GM23248 (cell line): ENCODE measurements around the gene GTF2H4. TPM values are rescaled to one million over a fixed set of nuclear protein-coding genes. Genes with fewer than 3 reads are reported as not detected.

Source experiments
- DNase-seq: peaks from one replicate; pipeline ENCODE4 v3.0.0-alpha.2; 2015
- H2AFZ ChIP-seq: fragments of 200-600 bp; sonication (generic); 2 replicates; pipeline ENCODE4 v1.6.1; 2016; ENCODE audit warnings: antibody characterized with exemption
- H3F3A ChIP-seq: fragments of 200-600 bp; sonication (generic); 2 replicates; pipeline ENCODE4 v1.6.1; 2016; ENCODE audit warnings: mild to moderate bottlenecking, antibody characterized with exemption, mixed run types; ENCODE audit not compliant: insufficient read depth
- H3K27ac ChIP-seq: fragments of 200-600 bp; sonication (generic); 2 replicates; pipeline ENCODE4 v1.5.1; 2016; ENCODE audit warnings: mild to moderate bottlenecking
- H3K27me3 ChIP-seq: fragments of 200-600 bp; sonication (generic); replicated peaks from 2 replicates; pipeline ENCODE4 v1.6.1; 2016; ENCODE audit warnings: mild to moderate bottlenecking; ENCODE audit not compliant: insufficient read depth
- H3K36me3 ChIP-seq: fragments of 200-600 bp; sonication (generic); 2 replicates; pipeline ENCODE4 v1.6.1; 2016; ENCODE audit warnings: low read depth, mild to moderate bottlenecking
- H3K4me1 ChIP-seq: fragments of 200-600 bp; sonication (generic); 2 replicates; pipeline ENCODE4 v1.6.1; 2016; ENCODE audit warnings: mild to moderate bottlenecking; ENCODE audit not compliant: insufficient read depth
- H3K4me2 ChIP-seq: fragments of 200-600 bp; sonication (generic); one replicate; pipeline ENCODE4 v1.6.1; 2016; ENCODE audit warnings: mild to moderate bottlenecking; ENCODE audit not compliant: unreplicated experiment
- H3K4me3 ChIP-seq: fragments of 200-600 bp; sonication (generic); 2 replicates; pipeline ENCODE4 v1.5.1; 2016; ENCODE audit warnings: mild to moderate bottlenecking
- H3K79me2 ChIP-seq: fragments of 200-600 bp; sonication (generic); 2 replicates; pipeline ENCODE4 v1.6.1; 2016; ENCODE audit warnings: mild to moderate bottlenecking; ENCODE audit not compliant: insufficient read depth
- H3K9ac ChIP-seq: fragments of 200-600 bp; sonication (generic); 2 replicates; pipeline ENCODE4 v1.6.1; 2016; ENCODE audit warnings: mild to moderate bottlenecking
- H3K9me2 ChIP-seq: fragments of 200-600 bp; sonication (generic); 2 replicates; pipeline ENCODE4 v1.6.1; 2016; ENCODE audit warnings: mixed run types, mild to moderate bottlenecking, moderate library complexity; ENCODE audit not compliant: insufficient read depth
- H3K9me3 ChIP-seq: fragments of 200-600 bp; sonication (generic); one replicate; pipeline ENCODE4 v1.6.1; 2017; ENCODE audit warnings: low read depth
- H4K20me1 ChIP-seq: fragments of 200-600 bp; sonication (generic); 2 replicates; pipeline ENCODE4 v1.6.0; 2016; ENCODE audit not compliant: insufficient read depth
- EZH2 ChIP-seq: fragments of 200-600 bp; sonication (generic); IDR thresholded peaks from 2 replicates; pipeline ENCODE4 v1.6.1; 2018; ENCODE audit warnings: antibody characterized with exemption, mild to moderate bottlenecking; ENCODE audit not compliant: insufficient read depth, poor library complexity, severe bottlenecking
- EZH2phosphoT487 ChIP-seq: fragments of 200-600 bp; sonication (generic); IDR thresholded peaks from 2 replicates; pipeline ENCODE4 v1.6.1; 2018; ENCODE audit warnings: antibody characterized with exemption, moderate library complexity, mild to moderate bottlenecking, low read depth; ENCODE audit not compliant: insufficient read depth
- WGBS, 2 experiments: methylation state at CpG; one replicate each; pipeline ENCODE4 v1.1.6; 2015 to 2017; ENCODE audit warnings: low lambda C conversion rate in 2 of 2, low coverage in 1 of 2; ENCODE audit errors: missing lambda C conversion rate in 2 of 2; 5-methylcytosine and 5-hydroxymethylcytosine counted together
- in situ Hi-C: fragments of 300-500 bp; cut with MboI; formaldehyde crosslinking; loops from 2 replicates; pipeline ENCODE4 v1.15.0; 2020
- polyA plus RNA-seq: library from polyadenylated mRNA; unstranded; fragments of >200 nt; fragmentation: Nextera tagmentation; extraction: Ambion mirVana; gene quantifications from 2 replicates; pipeline ENCODE4 v1.2.1, GENCODE V29; 2016
- total RNA-seq: library from RNA; depleted of rRNA; stranded (reverse); fragments of >200 nt; shearing (Covaris generic); gene quantifications from 2 replicates; pipeline ENCODE4 v1.2.3, GENCODE V29; 2014

Gene GTF2H4
- total and polyA plus RNA-seq, 2 experiments from 2014 or later = 5.3 to 21.7 TPM

DNA sequence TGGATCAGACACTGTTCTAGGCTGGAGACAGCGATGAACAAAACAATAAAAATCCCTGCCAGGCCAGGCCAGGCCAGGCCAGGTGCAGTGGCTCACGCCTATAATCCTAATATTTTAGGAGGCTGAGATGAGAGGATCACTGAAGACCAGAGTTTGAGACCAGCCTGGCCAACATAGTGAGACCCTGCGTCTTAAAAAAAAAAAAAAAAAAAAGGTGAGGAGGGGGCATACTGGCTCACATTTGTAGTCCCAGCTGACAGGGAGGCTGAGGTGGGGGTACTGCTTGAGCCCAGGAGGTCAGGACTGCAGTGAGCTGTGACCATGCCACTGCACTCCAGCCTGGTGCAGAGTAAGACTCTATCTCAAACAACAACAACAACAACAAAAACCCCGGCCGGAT, 37.3 kb downstream of the GTF2H4 start:
- Histone ChIP-seq H3K9me2 (no peaks in the 10 kb centered on the region), H4K20me1 (no peaks in the 10 kb centered on the region), H3K4me1 (no peaks in the 10 kb centered on the region; the same call in 1 of the 2 replicates), H2AFZ (no peak overlapping the region), H3K9me3 (no peaks in the 10 kb centered on the region), H3K79me2 (no peaks in the 10 kb centered on the region), H3K4me2 (no peak overlapping the region), H3K4me3 (no peak overlapping the region), H3K27ac (no peak overlapping the region), H3F3A (no peaks in the 10 kb centered on the region), H3K9ac (no peak overlapping the region), H3K36me3 (no peaks in the 10 kb centered on the region), H3K27me3 (peaks cover 34% of the 10 kb centered on the region)
- DNase-seq = no peak
- 79 to 84% methylated on average over 5 of the region's 5 CpGs for WGBS, 2 experiments
- in situ Hi-C loops = no loop called here
- no peak for TF ChIP-seq EZH2

DNA sequence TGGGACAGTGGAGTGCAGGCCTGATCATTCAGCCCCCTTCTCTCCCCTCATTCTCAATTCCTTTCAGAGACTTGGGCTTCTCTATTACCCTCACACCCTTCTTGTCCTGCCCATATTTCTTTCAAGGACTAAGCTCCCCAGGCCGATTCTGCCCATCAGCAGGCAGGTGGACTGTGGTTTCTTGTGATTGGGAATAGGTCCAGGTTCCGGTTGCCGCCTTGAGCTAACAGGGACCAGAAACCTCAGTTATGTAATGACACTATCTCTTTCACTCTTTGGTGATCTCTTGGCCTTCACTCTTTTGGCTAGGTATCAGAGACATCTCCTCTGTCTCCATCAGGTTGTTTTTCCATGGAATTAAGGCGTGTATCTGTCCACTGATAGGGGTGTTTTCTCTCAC, 39.2 kb downstream of the GTF2H4 start:
- Histone ChIP-seq H3K4me1 (no peaks in the 10 kb centered on the region; the same call in 1 of the 2 replicates), H3K27ac (no peak overlapping the region), H3K4me3 (no peak overlapping the region), H3K9ac (no peak overlapping the region), H3F3A (no peaks in the 10 kb centered on the region), H4K20me1 (no peaks in the 10 kb centered on the region), H3K27me3 (peaks cover 37% of the 10 kb centered on the region), H3K9me3 (no peaks in the 10 kb centered on the region), H3K4me2 (no peak overlapping the region), H2AFZ (no peak overlapping the region), H3K9me2 (no peaks in the 10 kb centered on the region), H3K79me2 (no peaks in the 10 kb centered on the region), H3K36me3 (no peaks in the 10 kb centered on the region)
- no peak for DNase-seq
- 55 to 63% methylated on average over 4 of the region's 4 CpGs for WGBS, 2 experiments
- TF ChIP-seq EZH2phosphoT487 (no peak), EZH2 (no peak)
- in situ Hi-C loops = no loop called here

DNA sequence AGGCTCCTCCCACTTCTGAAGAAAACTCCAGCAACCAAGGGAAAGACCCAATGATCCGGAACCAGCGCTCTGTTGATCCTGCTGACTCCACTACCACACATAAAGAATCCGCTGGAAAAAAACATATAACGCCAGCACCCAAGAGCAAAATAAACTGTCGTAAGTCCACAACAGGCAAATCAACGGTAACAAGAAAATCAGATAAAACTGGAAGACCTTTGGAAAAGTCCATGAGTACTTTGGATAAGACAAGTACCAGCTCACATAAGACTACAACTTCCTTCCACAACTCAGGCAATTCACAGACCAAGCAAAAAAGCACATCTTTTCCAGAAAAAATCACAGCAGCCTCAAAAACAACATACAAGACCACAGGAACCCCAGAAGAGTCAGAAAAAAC, 40.8 kb downstream of the GTF2H4 start:
- TF ChIP-seq EZH2 (no peak), EZH2phosphoT487 (no peak)
- H3K79me2 ChIP-seq = no peaks in the 10 kb centered on the region
- H3K9ac ChIP-seq = no peak overlapping the region
- H3K4me3 ChIP-seq = no peak overlapping the region
- in situ Hi-C loops = no loop called here
- no peaks in the 10 kb centered on the region for H3F3A ChIP-seq
- no peaks in the 10 kb centered on the region for H3K4me1 ChIP-seq
- no peaks in the 10 kb centered on the region for H3K36me3 ChIP-seq
- DNase-seq = no peak
- WGBS, 2 experiments = 80 to 82% methylated on average over 6 of the region's 6 CpGs
- H4K20me1 ChIP-seq = no peaks in the 10 kb centered on the region
- H3K27ac ChIP-seq = no peak overlapping the region
- H3K4me2 ChIP-seq = no peak overlapping the region
- H3K27me3 ChIP-seq = peaks cover 42% of the 10 kb centered on the region
- H3K9me3 ChIP-seq = no peaks in the 10 kb centered on the region
- no peaks in the 10 kb centered on the region for H3K9me2 ChIP-seq
- H2AFZ ChIP-seq = no peak overlapping the region

DNA sequence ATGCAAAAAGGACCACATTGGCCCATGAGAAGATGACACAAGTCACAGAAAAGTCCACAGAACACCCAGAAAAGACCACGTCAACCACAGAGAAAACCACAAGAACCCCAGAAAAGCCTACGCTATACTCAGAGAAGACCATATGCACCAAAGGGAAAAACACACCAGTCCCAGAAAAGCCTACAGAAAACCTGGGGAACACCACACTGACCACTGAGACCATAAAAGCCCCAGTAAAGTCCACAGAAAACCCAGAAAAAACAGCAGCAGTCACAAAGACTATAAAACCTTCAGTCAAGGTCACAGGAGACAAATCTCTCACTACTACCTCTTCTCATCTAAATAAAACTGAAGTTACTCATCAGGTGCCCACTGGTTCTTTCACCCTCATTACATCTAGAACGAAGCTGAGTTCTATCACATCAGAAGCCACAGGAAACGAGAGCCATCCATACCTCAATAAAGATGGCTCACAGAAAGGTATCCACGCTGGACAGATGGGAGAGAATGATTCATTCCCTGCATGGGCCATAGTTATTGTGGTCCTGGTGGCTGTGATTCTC, 44.0 kb downstream of the GTF2H4 start:
- Histone ChIP-seq H2AFZ (no peak overlapping the region), H3K4me2 (no peak overlapping the region), H4K20me1 (no peaks in the 10 kb centered on the region), H3K4me3 (no peak overlapping the region), H3K9me3 (no peaks in the 10 kb centered on the region), H3K27ac (no peak overlapping the region), H3K27me3 (peaks cover 40% of the 10 kb centered on the region), H3K9me2 (no peaks in the 10 kb centered on the region), H3K36me3 (no peaks in the 10 kb centered on the region), H3K4me1 (0 out of 2 replicates have a peak, but pooled peaks cover 4% of the 10 kb centered on the region), H3K79me2 (no peaks in the 10 kb centered on the region), H3F3A (no peaks in the 10 kb centered on the region), H3K9ac (no peak overlapping the region)
- TF ChIP-seq EZH2 (no peak), EZH2phosphoT487 (no peak)
- no peak for DNase-seq
- WGBS, 2 experiments = 53 to 59% methylated on average over 5 of the region's 5 CpGs
- in situ Hi-C loops = no loop called here
